Ishikawa (cell line): ENCODE measurements around the gene HBS1L.

Experiments
- EGR1 ChIP-seq: IDR thresholded peaks from 2 replicates; pipeline ENCODE4 v1.6.1; 2012
- MAX ChIP-seq: IDR thresholded peaks from 2 replicates; pipeline ENCODE4 v1.6.1; 2012
- NFIC ChIP-seq: IDR thresholded peaks from 2 replicates; pipeline ENCODE4 v1.6.1; 2012
- RAD21 ChIP-seq: IDR thresholded peaks from 2 replicates; pipeline ENCODE4 v1.6.1; 2012; ENCODE audit warnings: low read depth
- REST ChIP-seq: IDR thresholded peaks from 2 replicates; pipeline ENCODE4 v1.6.1; 2012; ENCODE audit warnings: low read depth, mild to moderate bottlenecking
- TAF1 ChIP-seq: IDR thresholded peaks from 2 replicates; pipeline ENCODE4 v1.6.1; 2012; ENCODE audit warnings: low read depth, mild to moderate bottlenecking
- USF1 ChIP-seq: IDR thresholded peaks from 2 replicates; pipeline ENCODE4 v1.6.1; 2012
- ZBTB7A ChIP-seq: IDR thresholded peaks from 2 replicates; pipeline ENCODE4 v1.6.1; 2012; ENCODE audit warnings: low read depth

- TF ChIP-seq NFIC (no peak), REST (no peak), ZBTB7A (no peak), TAF1 (no peak), USF1 (no peak), EGR1 (no peak), MAX (no peak), RAD21 (no peak)
Measured at GRCh38 chr6:134920422-134920821, 134.2 kb downstream of the HBS1L start.
